Mesodermal cell (in vitro differentiated cells): ENCODE data around the gene LIN37.
"Not testable (repeated sequence)": the region's sequence is repeated elsewhere in the genome, so short reads cannot be mapped to it uniquely, and the experiment has no call there.

Source experiments
- H3K27ac ChIP-seq: 2 replicates; pipeline ENCODE4 v1.7.0; 2013; ENCODE audit warnings: mild to moderate bottlenecking, low read depth, low read length, moderate library complexity; ENCODE audit not compliant: severe bottlenecking
- H3K36me3 ChIP-seq: 2 replicates; pipeline ENCODE4 v1.7.1; 2013; ENCODE audit warnings: mild to moderate bottlenecking, low read length, moderate library complexity; ENCODE audit not compliant: control insufficient read depth, insufficient read depth
- H3K4me1 ChIP-seq: one replicate; pipeline ENCODE4 v1.7.1; 2013; ENCODE audit warnings: mild to moderate bottlenecking, low read length; ENCODE audit not compliant: insufficient read depth, control insufficient read depth, poor library complexity, severe bottlenecking
- H3K4me3 ChIP-seq: 2 replicates; pipeline ENCODE4 v1.7.0; 2013; ENCODE audit warnings: low read length, control low read depth, mild to moderate bottlenecking; ENCODE audit not compliant: insufficient read depth, poor library complexity, severe bottlenecking; ENCODE audit errors: extremely low read depth
- H3K9me3 ChIP-seq: 2 replicates; pipeline ENCODE4 v1.7.1; 2013; ENCODE audit warnings: mild to moderate bottlenecking, low read length, moderate library complexity; ENCODE audit not compliant: control insufficient read depth
- WGBS, 2 experiments: methylation state at CpG; one replicate each; pipeline ENCODE4 v1.1.5; 2013; ENCODE audit warnings: missing lambda C conversion rate in 2 of 2; ENCODE audit not compliant: insufficient coverage in 2 of 2; 5-methylcytosine and 5-hydroxymethylcytosine counted together

The LIN37 gene

GRCh38 chr19:35767288-35768081 is 19.1 kb downstream of the LIN37 start:
- WGBS, 2 experiments = 55 to 57% methylated on average over 20 to 32 of the region's 34 CpGs
- H3K36me3 ChIP-seq = peaks cover 54% of the 10 kb centered on the region

DNA sequence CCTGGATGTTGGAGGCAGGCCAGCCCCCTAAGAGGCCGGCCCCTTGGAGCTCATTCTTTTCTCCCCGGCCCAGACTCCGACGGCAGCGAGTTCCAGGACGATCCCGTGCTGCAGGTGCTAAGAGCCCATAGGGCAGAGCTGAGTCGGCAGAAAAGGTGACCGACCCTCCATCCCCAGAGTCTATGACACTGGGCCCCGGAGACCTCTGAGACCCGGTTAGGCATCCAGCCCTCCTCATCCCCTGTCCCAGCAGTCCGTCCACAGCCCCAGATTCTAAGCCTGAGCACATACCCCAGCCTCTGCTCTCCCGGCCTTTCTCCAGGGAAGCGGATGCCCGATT is 19.7 kb downstream of the LIN37 start:
- Histone ChIP-seq H3K4me1 (no peaks in the 10 kb centered on the region), H3K36me3 (peaks cover 50% of the 10 kb centered on the region), H3K27ac (no peak overlapping the region), H3K4me3 (no peak overlapping the region), H3K9me3 (no peaks in the 10 kb centered on the region)
- 62 to 68% methylated on average over 13 to 15 of the region's 15 CpGs for WGBS, 2 experiments

More at GRCh38 chr19:35767288-35768081, 19.1 kb downstream of the LIN37 start:
- no peaks in the 10 kb centered on the region for H3K4me1 ChIP-seq
- no peak overlapping the region for H3K27ac ChIP-seq
- no peaks in the 10 kb centered on the region for H3K9me3 ChIP-seq
- no peak overlapping the region for H3K4me3 ChIP-seq

DNA sequence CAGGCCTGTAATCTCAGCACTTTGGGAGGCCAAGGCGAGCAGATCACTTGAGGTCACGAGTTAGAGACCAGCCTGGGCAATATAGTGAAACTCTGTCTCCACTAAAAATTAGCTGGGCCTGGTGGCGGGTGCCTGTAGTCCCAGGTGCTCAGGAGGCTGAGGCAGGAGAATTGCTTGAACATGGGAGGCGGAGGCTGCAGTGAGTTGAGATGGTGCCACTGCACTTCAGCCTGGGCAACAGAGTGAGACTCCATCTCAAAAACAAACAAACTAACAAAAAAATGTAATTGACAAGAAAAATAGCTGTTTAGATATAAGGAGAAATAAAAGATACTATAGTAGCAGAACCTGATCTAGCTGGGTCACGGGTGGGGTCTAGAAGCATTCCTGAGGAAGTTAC is 24.0 kb downstream of the LIN37 start:
- peaks cover 16% of the 10 kb centered on the region for H3K4me1 ChIP-seq
- not testable (repeated sequence) for H3K9me3 ChIP-seq, H3K4me3 ChIP-seq, H3K27ac ChIP-seq
- peaks cover 18% of the 10 kb centered on the region for H3K36me3 ChIP-seq
- 94 to 100% methylated on average over 3 to 4 of the region's 5 CpGs for WGBS, 2 experiments

DNA sequence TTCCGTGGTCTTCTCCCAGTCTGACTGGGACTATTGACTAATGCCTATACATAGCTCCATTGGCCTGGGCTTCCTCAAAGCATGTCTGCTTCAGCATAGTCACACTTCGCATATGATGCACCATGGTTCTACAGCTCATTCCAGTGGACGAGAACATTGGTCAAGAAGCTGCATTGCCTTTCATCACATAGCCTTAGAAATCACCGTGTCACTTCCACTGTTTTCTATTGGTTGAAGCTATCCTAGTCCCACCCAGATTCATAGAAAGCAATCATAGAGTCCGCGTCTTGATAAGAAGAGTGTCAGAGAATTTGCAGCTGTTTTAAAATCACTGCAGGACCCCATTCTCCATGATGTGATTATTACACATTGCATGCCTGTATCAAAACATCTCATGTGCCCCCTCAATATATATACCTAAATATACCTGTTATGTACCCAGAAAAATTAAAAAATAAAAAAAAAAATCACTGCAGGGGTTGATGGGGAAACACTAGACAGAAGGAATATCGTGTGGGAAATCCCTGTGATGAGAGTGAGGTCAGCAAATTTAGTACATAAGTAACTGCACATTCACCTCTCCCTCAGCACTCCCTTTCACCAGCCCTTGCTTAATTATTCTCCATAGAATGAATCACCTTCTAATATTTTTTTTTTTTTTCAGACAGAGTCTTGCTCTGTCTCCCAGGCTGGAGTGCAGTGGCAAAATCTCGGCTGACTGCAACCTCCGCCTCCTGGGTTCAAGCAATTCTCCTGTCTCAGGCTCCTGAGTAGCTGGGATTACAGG is 24.8 kb downstream of the LIN37 start:
- Histone ChIP-seq H3K4me1 (peaks cover 20% of the 10 kb centered on the region), H3K4me3 (no peak overlapping the region), H3K27ac (no peak overlapping the region), H3K9me3 (no peaks in the 10 kb centered on the region), H3K36me3 (peaks cover 10% of the 10 kb centered on the region)
- 73 to 80% methylated on average over 7 to 8 of the region's 9 CpGs for WGBS, 2 experiments

DNA sequence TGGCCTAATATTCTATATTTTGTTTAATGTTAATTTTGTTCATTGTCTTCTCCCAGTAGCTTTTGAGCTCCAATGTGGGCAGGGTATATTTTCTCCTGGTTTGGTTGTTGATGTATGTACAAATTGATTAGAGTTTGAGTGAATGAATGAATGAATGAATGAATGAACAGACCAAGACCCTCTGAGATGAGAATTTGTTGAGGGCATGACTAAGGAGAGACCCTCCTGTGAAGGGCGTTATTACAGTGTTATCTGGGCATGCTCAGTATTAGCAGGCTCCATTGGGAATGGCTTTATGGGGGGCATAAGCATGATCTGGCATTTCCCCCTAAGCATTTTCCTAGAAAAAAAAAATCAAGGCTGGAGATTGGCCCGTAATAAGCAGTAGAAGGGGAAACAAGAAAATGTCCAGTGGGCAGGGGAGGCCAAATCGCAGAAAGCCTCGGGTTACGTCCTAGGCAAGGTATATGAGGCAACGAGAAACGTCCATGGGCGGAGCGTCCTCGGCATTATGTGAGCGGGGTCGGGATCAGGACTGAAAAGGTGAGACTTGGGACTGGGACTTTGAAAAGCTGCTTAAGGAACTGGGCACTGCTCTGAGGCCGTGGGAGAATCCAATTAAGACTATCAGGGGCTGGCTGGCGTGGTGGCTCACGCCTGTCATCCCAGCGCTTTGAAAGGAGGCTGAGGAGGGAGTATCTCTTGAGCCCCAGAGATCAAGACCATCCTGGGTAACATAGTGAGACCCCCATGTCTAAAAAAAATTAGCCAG is 26.1 kb downstream of the LIN37 start:
- Histone ChIP-seq H3K36me3 (peaks cover 7% of the 10 kb centered on the region), H3K4me3 (peak overlapping the region; percentile 60), H3K9me3 (no peaks in the 10 kb centered on the region), H3K4me1 (peaks cover 20% of the 10 kb centered on the region), H3K27ac (no peak overlapping the region)
- WGBS, 2 experiments = 56 to 63% methylated on average over 15 to 16 of the region's 16 CpGs

- no peak overlapping the region for H3K27ac ChIP-seq
- H3K9me3 ChIP-seq = no peaks in the 10 kb centered on the region
- H3K36me3 ChIP-seq = peaks cover 11% of the 10 kb centered on the region
- peaks cover 20% of the 10 kb centered on the region for H3K4me1 ChIP-seq
- 30% methylated on average over 9 of the region's 9 CpGs for WGBS, 2 experiments
- peak overlapping the region; percentile 60 for H3K4me3 ChIP-seq
Observed at GRCh38 chr19:35775046-35775297, 26.6 kb downstream of the LIN37 start.

DNA sequence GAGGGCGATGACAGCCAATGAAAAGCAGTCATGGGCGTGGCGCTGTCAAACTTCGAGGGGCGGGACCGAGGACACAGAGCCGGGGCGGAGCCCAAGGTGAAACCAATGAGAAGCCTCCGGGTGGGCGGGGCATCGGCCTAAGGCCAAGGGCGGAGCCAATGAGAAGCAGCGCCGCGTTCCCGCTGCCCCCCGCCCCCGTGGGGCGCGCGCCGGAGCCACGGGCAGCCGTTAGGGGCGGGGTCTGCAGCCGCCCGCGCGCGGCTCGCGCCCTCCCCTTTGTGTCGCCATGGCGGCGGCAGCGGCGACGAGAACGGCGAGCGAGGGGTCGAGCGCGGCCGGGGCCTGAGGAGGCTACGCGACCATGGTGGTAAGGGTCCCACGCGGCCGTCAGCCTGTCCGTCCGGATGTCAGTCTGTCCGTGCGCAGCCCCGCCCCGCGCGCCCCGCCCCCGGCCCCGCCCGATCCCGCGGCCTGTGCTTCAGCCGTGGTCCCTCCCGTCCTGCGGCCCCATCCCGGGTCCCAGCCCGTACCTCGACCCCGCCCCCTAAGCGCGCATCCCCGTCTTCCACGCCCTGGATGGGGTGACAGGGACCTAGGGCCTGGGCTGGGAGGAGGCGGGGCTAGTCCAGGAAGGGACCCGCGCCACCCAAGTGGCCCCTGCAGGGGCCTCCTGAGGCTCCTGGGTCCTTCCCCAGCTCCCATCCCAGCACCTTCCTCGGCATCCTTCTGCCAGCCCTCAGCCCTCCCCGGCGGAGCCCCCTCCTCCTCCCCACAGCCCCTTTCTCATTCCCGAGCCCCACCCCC is 27.1 kb downstream of the LIN37 start, which contains the start of gene ARHGAP33:
Gene ARHGAP33 (plus strand): TSS at position 267 of the 804 bp plus-strand sequence. CDS start 95 bp downstream, at position 362.
- Histone ChIP-seq H3K9me3 (no peaks in the 10 kb centered on the region), H3K4me3 (peak within 1 kb of the TSS; percentile 60), H3K4me1 (peaks cover 20% of the 10 kb centered on the region), H3K27ac (no peak within 1 kb of the TSS), H3K36me3 (peaks cover 14% of the 10 kb centered on the region)
- 0 to 1% methylated on average over 44 to 54 of the region's 82 CpGs for WGBS, 2 experiments

- H3K4me1 ChIP-seq = peaks cover 20% of the 10 kb centered on the region
- H3K9me3 ChIP-seq = no peaks in the 10 kb centered on the region
- H3K27ac ChIP-seq = no peak overlapping the region
- peak overlapping the region; percentile 60 for H3K4me3 ChIP-seq
- 57 to 69% methylated on average over 5 to 12 of the region's 13 CpGs for WGBS, 2 experiments
- peaks cover 16% of the 10 kb centered on the region for H3K36me3 ChIP-seq
Observed at GRCh38 chr19:35776102-35776788, 27.9 kb downstream of the LIN37 start.

GRCh38 chr19:35777086-35777841 is 28.9 kb downstream of the LIN37 start:
- Histone ChIP-seq H3K9me3 (no peaks in the 10 kb centered on the region), H3K27ac (no peak overlapping the region), H3K36me3 (peaks cover 18% of the 10 kb centered on the region), H3K4me3 (no peak overlapping the region), H3K4me1 (peaks cover 20% of the 10 kb centered on the region)
- WGBS, 2 experiments = 31 to 32% methylated on average over 18 to 19 of the region's 19 CpGs
